ENCODE data around the gene SIGLEC11. TPM values are rescaled to one million over a fixed set of nuclear protein-coding genes. Genes with fewer than 3 reads are reported as not detected.
A peak's percentile ranks its signal among the peaks of the same experiment; 100 is the strongest.

The SIGLEC11 gene
- total and polyA plus RNA-seq, 2 donors from 2014 or later, result 1.2 to 1.5 TPM

- H3K36me3 ChIP-seq (ENCODE audit: control insufficient read depth in 2 of 3, insufficient read depth in 3 of 3, low read length in 3 of 3), result peaks cover 2 to 49% (median 41%) of the 10 kb centered on the region in 3 donors
- intact Hi-C loops (cut with DNase I), result no loop called here
- no peaks in the 10 kb centered on the region for H3K4me1 ChIP-seq (ENCODE audit: control insufficient read depth in 2 of 3, insufficient read depth in 2 of 3, low read depth in 1 of 3, low read length in 3 of 3)
- no peaks in the 10 kb centered on the region for H3K27me3 ChIP-seq (ENCODE audit: control insufficient read depth, insufficient read depth, low read length)
- no peak overlapping the region for H3K4me3 ChIP-seq (ENCODE audit: low read length in 3 of 3)
- FAIRE-seq, result no peak
- H3K9ac ChIP-seq (ENCODE audit: low read length in 3 of 3), result no peak overlapping the region
- H3K9me3 ChIP-seq (ENCODE audit: control insufficient read depth in 2 of 3, insufficient read depth in 1 of 3, low read length in 3 of 3), result no peaks in the 10 kb centered on the region
- no peak for TF ChIP-seq CTCF (IDR thresholded peaks at IDR 0.05; ENCODE audit: borderline replicate concordance, extremely low read depth, insufficient read depth)
- no peak for DNase-seq
- no peak overlapping the region for H3K27ac ChIP-seq (ENCODE audit: low read depth in 2 of 2, low read length in 2 of 2)
Measured at GRCh38 chr19:50007170-50007569, 46.2 kb upstream of the SIGLEC11 start.

- no peak overlapping the region for H3K9ac ChIP-seq (ENCODE audit: low read length in 3 of 3)
- H3K27me3 ChIP-seq (ENCODE audit: control insufficient read depth, insufficient read depth, low read length), result no peaks in the 10 kb centered on the region
- intact Hi-C loops (cut with DNase I), result no loop called here
- no peak for TF ChIP-seq CTCF (IDR thresholded peaks at IDR 0.05; ENCODE audit: borderline replicate concordance, extremely low read depth, insufficient read depth)
- no peaks in the 10 kb centered on the region for H3K4me1 ChIP-seq (ENCODE audit: control insufficient read depth in 2 of 3, insufficient read depth in 2 of 3, low read depth in 1 of 3, low read length in 3 of 3)
- no peaks in the 10 kb centered on the region for H3K9me3 ChIP-seq (ENCODE audit: control insufficient read depth in 2 of 3, insufficient read depth in 1 of 3, low read length in 3 of 3)
- FAIRE-seq (no peak), DNase-seq (no peak)
- H3K27ac ChIP-seq (ENCODE audit: low read depth in 2 of 2, low read length in 2 of 2), result no peak overlapping the region
- H3K36me3 ChIP-seq (ENCODE audit: control insufficient read depth in 2 of 3, insufficient read depth in 3 of 3, low read length in 3 of 3), result peaks cover 2 to 57% (median 51%) of the 10 kb centered on the region in 3 donors
- H3K4me3 ChIP-seq (ENCODE audit: low read length in 3 of 3), result no peak overlapping the region
Measured at GRCh38 chr19:50005428-50005827, 44.5 kb upstream of the SIGLEC11 start.

- TF ChIP-seq CTCF (IDR thresholded peaks at IDR 0.05; ENCODE audit: borderline replicate concordance, extremely low read depth, insufficient read depth), result no peak
- H3K9ac ChIP-seq (ENCODE audit: low read length in 3 of 3), result no peak overlapping the region
- no peak for DNase-seq
- FAIRE-seq, result no peak
- H3K9me3 ChIP-seq (ENCODE audit: control insufficient read depth in 2 of 3, insufficient read depth in 1 of 3, low read length in 3 of 3), result no peaks in the 10 kb centered on the region
- H3K4me3 ChIP-seq (ENCODE audit: low read length in 3 of 3), result no peak overlapping the region
- H3K27ac ChIP-seq (ENCODE audit: low read depth in 2 of 2, low read length in 2 of 2), result peak overlapping the region in 1 of 2 donors; percentile 14
- no peaks in the 10 kb centered on the region for H3K27me3 ChIP-seq (ENCODE audit: control insufficient read depth, insufficient read depth, low read length)
- no peaks in the 10 kb centered on the region for H3K4me1 ChIP-seq (ENCODE audit: control insufficient read depth in 2 of 3, insufficient read depth in 2 of 3, low read depth in 1 of 3, low read length in 3 of 3)
- intact Hi-C loops (cut with DNase I), result no loop called here
- peaks cover 2 to 66% (median 62%) of the 10 kb centered on the region in 3 donors for H3K36me3 ChIP-seq (ENCODE audit: control insufficient read depth in 2 of 3, insufficient read depth in 3 of 3, low read length in 3 of 3)
Measured at GRCh38 chr19:50003810-50004419, 42.9 kb upstream of the SIGLEC11 start.
